ENCODE measurements around the gene SPX. TPM values are rescaled to one million over a fixed set of nuclear protein-coding genes. Genes with fewer than 3 reads are reported as not detected.

The SPX gene
- total and polyA plus RNA-seq, 2 of the 8 experiments (the other 6 are each of a cell fraction or from before 2014, with no cell fraction given), result 1.2 to 1.3 TPM

DNA sequence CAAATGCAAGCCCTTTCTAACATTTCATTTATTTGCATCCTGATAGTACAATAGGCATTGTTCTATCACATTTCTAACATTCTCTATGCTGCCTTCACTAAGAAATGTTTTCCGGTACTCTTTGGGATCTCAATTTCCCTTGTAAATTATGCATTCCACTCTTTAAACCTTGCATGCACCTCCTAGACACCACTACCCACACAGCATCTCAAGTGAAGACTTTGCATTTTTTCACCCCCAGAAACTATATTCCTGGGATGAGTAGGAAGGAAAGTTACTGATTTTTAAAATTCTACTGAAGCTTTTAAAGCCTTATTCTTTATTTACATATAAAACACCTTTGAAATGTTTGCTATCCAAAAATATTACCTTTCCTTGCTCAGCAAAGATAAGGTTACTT lies 51.4 kb downstream of the SPX start:
- Histone ChIP-seq H4K20me1 (replicated peaks in 1 of 2; ENCODE audit: control insufficient read depth in 1 of 2, insufficient read depth in 2 of 2, low read length in 2 of 2) (no peaks in the 10 kb centered on the region), H3K79me1 (ENCODE audit: low read depth, low read length) (no peaks in the 10 kb centered on the region), H3K9ac (replicated peaks in 1 of 4; ENCODE audit: extremely low read depth in 1 of 4, low read depth in 3 of 4, low read length in 3 of 4) (no peak overlapping the region), H2BK12ac (ENCODE audit: low read depth, low read length) (no peak overlapping the region), H3K79me2 (ENCODE audit: control insufficient read depth in 1 of 2, insufficient read depth in 2 of 2, low read length in 2 of 2) (no peaks in the 10 kb centered on the region), H2BK5ac (ENCODE audit: low read depth, low read length) (no peak overlapping the region), H4K91ac (replicated peaks; ENCODE audit: insufficient read length, low read length) (no peak overlapping the region), H2BK15ac (ENCODE audit: low read length) (no peak overlapping the region), H3K36me3 (ENCODE audit: control insufficient read depth in 2 of 4, insufficient read depth in 4 of 4, low read length in 3 of 4) (no peaks in the 10 kb centered on the region), H3K4me2 (ENCODE audit: insufficient read depth in 1 of 2, low read depth in 2 of 2, low read length in 2 of 2) (no peak overlapping the region), H3K27me3 (replicated peaks in 1 of 4; ENCODE audit: control insufficient read depth in 3 of 4, extremely low read depth in 1 of 4, insufficient read depth in 3 of 4, low read length in 3 of 4) (no peaks in the 10 kb centered on the region), H3K4ac (replicated peaks; ENCODE audit: insufficient read length, low read depth, low read length) (no peak overlapping the region), H2AK5ac (ENCODE audit: low read depth, low read length) (no peak overlapping the region), H3K23me2 (ENCODE audit: low read depth, low read length) (no peaks in the 10 kb centered on the region), H2AFZ (ENCODE audit: low read length) (no peak overlapping the region), H2BK20ac (ENCODE audit: low read length) (no peak overlapping the region), H3K14ac (ENCODE audit: insufficient read length) (no peak overlapping the region), H3K27ac (ENCODE audit: low read depth, low read length) (no peak overlapping the region), H3K18ac (ENCODE audit: extremely low read depth, low read length) (no peak overlapping the region), H4K5ac (ENCODE audit: insufficient read length, low read depth, low read length) (no peak overlapping the region), H2BK120ac (replicated peaks; ENCODE audit: low read depth, low read length) (no peak overlapping the region), H4K8ac (ENCODE audit: extremely low read depth, insufficient read depth, low read length) (no peak overlapping the region), H3K23ac (ENCODE audit: insufficient read length) (no peak overlapping the region), H3K4me1 (replicated peaks in 1 of 4; ENCODE audit: control insufficient read depth in 3 of 4, insufficient read depth in 4 of 4, low read length in 3 of 4) (no peaks in the 10 kb centered on the region), H3K56ac (replicated peaks; ENCODE audit: insufficient read length, low read depth, low read length) (no peak overlapping the region), H3K9me3 (ENCODE audit: insufficient read depth in 2 of 2, low read depth in 1 of 2, low read length in 1 of 2) (no peaks in the 10 kb centered on the region), H3K4me3 (ENCODE audit: extremely low read depth in 1 of 4, insufficient read depth in 2 of 4, low read depth in 3 of 4, low read length in 4 of 4) (no peak overlapping the region)
- POLR2A ChIA-PET (ENCODE audit: partially characterized antibody), result no interaction called here
- CTCF ChIA-PET (ENCODE audit: partially characterized antibody), result no interaction called here
- FAIRE-seq (no peak), DNase-seq (ENCODE audit: low read depth in 1 of 2, low spot score in 2 of 2) (no peak)
- no peak for TF ChIP-seq SP2 (IDR thresholded peaks at IDR 0.05; ENCODE audit: low read length)
- TF ChIP-seq MAFK (IDR thresholded peaks at IDR 0.05; ENCODE audit: low read depth, low read length), result no peak
- TF ChIP-seq TAF1 (IDR thresholded peaks at IDR 0.05; ENCODE audit: low read depth, low read length), result no peak
- TF ChIP-seq KDM4A (IDR thresholded peaks at IDR 0.05; ENCODE audit: low read depth, low read length, severe bottlenecking), result no peak
- TF ChIP-seq CREB1 (IDR thresholded peaks at IDR 0.05), result no peak
- TF ChIP-seq FOSL1 (IDR thresholded peaks at IDR 0.05; ENCODE audit: insufficient read depth, low read depth, low read length), result no peak
- TF ChIP-seq GTF2F1 (IDR thresholded peaks at IDR 0.05; ENCODE audit: borderline replicate concordance, low read depth, low read length), result no peak
- WGBS, 2 experiments (ENCODE audit: extremely low coverage in 1 of 2, insufficient coverage in 1 of 2, insufficient read length in 1 of 2, insufficient replicate concordance in 2 of 2, low coverage in 1 of 2, low lambda C conversion rate in 2 of 2, missing lambda C conversion rate in 1 of 2), result 89% methylated on average over 1 of the region's 1 CpG; no CpG with 5 or more reads in 1 of the 2 experiments

Measured in H1 (cell line).